GM06990 (cell line): ENCODE results near the gene HOXA5.

Experiments used
- DNase-seq: peaks from one replicate; pipeline ENCODE4 v3.0.0-alpha.2; 2011; ENCODE audit not compliant: insufficient read length; ENCODE audit errors: extremely low read depth
- H3K27me3 ChIP-seq: replicated peaks from 2 replicates; pipeline ENCODE4 v1.6.0; 2011; ENCODE audit warnings: low read length; ENCODE audit not compliant: control insufficient read depth, insufficient read depth
- H3K36me3 ChIP-seq: 2 replicates; pipeline ENCODE4 v1.5.1; 2011; ENCODE audit warnings: low read length; ENCODE audit not compliant: control insufficient read depth, insufficient read depth
- H3K4me3 ChIP-seq: replicated peaks from 2 replicates; pipeline ENCODE4 v1.5.1; 2011; ENCODE audit warnings: low read depth, mild to moderate bottlenecking, control low read depth, low read length
- TF ChIP-seq, protein P1 (sequence below): IDR thresholded peaks from 2 replicates; pipeline ENCODE4 v1.5.1; 2011; ENCODE audit warnings: low read length, control low read depth, mild to moderate bottlenecking, inconsistent platforms; ENCODE audit not compliant: insufficient read depth, poor library complexity, severe bottlenecking

The HOXA5 gene

DNA sequence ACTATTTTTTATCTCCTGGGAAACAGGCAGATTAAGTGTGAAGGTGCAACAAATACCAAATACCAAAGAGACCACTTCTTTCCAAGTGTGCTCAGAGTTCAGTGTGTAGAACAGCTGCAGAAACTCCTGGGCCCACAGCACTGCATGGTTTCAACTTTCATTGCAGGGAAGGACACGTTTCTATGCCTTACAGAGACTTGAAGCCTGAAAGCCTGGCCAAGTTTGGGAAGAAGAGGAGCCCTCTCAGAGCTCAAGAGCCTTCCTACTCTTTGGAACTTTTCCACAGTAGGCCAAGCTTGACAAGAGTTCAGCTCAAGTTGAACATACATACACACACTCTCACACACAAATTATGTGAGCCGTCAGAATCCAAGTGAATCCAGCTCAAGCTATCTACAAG, 15.4 kb downstream of the HOXA5 start:
- H3K4me3 ChIP-seq, result no peak overlapping the region
- H3K27me3 ChIP-seq, result no peaks in the 10 kb centered on the region
- DNase-seq, result no peak
- H3K36me3 ChIP-seq, result no peaks in the 10 kb centered on the region
- TF ChIP-seq, protein P1, sequence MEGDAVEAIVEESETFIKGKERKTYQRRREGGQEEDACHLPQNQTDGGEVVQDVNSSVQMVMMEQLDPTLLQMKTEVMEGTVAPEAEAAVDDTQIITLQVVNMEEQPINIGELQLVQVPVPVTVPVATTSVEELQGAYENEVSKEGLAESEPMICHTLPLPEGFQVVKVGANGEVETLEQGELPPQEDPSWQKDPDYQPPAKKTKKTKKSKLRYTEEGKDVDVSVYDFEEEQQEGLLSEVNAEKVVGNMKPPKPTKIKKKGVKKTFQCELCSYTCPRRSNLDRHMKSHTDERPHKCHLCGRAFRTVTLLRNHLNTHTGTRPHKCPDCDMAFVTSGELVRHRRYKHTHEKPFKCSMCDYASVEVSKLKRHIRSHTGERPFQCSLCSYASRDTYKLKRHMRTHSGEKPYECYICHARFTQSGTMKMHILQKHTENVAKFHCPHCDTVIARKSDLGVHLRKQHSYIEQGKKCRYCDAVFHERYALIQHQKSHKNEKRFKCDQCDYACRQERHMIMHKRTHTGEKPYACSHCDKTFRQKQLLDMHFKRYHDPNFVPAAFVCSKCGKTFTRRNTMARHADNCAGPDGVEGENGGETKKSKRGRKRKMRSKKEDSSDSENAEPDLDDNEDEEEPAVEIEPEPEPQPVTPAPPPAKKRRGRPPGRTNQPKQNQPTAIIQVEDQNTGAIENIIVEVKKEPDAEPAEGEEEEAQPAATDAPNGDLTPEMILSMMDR, result no peak

DNA sequence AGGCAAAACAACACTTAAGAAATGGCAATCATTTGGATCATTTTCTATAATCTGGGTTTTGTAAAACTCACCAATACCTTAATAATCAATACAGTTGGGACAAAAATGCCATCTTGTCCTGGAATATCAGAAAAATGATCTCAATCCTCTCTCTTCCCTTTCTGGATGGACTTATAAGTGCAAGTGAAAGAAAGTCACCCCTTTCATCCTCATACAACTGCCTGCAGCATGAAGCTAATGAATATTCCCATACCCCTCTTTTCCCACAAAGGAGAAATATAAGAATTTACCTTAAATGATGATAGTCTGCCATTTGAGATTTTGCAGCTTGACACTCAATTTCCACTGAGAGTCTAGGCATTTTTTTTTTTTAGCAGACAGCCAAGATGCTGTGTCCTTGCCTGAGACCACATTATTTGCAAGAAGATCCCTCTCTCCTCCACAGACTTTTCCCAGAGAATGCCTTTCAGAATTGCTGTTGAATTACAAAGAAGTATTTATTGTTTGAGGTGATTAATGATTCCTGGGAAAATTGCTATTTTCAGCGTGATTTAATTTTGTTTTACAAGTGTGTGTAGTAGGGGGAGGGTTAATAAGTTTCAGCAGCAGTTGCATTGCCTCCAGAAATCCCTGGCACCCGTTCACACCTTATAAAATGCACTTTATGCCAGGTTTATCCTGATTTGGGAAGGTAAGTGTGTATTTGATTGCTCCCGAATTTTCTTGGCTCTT, 16.7 kb downstream of the HOXA5 start:
- DNase-seq, result no peak
- Histone ChIP-seq H3K27me3 (no peaks in the 10 kb centered on the region), H3K4me3 (no peak overlapping the region), H3K36me3 (no peaks in the 10 kb centered on the region)
- TF ChIP-seq, protein P1, result no peak

DNA sequence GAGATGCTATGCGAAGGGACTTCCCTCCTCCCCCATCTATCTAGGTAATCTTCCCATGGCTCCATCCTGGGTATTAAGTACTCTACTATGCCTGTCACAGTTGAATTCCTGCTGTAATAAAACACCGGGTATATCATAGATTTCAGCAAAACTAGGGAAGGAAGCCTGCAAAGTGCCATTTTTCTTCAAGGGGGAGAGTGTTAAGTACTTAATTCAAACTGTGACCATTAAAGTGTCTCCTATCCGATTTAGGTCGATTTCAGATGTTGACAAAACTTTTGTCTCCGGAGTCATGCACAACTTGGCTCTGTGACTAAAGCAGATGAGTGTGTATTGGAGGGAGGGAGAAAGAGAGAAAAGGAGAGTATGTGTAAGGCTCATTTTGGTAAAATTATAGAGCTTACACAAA, 17.5 kb downstream of the HOXA5 start:
- no peaks in the 10 kb centered on the region for H3K36me3 ChIP-seq
- DNase-seq, result no peak
- H3K4me3 ChIP-seq, result no peak overlapping the region
- H3K27me3 ChIP-seq, result no peaks in the 10 kb centered on the region
- TF ChIP-seq, protein P1, result no peak

DNA sequence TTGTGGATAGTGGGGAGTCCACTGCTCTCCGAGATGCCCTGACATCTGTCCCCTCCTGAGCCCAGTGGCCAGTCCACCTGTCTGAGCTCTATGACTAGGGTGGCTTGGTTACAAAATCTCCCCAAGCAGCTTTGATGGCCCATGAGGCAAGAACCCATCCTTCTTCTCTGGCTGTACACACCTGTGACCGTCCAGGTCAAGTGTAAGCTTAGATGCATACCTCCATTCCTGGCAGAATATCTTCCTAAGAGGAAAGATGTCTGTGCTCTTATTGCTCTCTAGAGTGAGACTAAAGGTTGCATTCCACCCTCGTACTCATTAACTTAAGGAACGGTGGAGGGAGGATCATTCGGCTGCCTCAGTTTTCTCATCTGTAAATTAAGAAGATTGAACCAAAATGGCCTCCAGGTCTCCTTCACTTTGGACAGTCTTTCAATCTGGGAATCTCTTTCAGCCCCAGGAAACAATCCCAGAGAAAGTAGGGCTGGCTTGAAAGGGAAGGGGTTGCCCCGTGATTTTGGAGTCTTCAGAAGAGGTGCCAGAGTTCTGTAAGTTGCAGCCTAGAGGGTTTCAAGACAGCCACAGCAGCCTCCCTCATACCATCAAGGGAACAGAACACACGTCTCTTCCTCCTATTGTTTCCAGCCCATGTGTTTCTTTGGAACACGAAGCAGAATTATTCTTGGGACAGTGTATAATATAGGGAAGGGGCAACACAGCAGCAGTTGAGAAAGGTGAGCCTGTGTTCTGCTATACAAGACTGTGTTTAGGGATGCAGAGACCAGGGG, 18.4 kb downstream of the HOXA5 start:
- no peak overlapping the region for H3K4me3 ChIP-seq
- H3K27me3 ChIP-seq, result no peaks in the 10 kb centered on the region
- TF ChIP-seq, protein P1, result no peak
- H3K36me3 ChIP-seq, result no peaks in the 10 kb centered on the region
- no peak for DNase-seq

DNA sequence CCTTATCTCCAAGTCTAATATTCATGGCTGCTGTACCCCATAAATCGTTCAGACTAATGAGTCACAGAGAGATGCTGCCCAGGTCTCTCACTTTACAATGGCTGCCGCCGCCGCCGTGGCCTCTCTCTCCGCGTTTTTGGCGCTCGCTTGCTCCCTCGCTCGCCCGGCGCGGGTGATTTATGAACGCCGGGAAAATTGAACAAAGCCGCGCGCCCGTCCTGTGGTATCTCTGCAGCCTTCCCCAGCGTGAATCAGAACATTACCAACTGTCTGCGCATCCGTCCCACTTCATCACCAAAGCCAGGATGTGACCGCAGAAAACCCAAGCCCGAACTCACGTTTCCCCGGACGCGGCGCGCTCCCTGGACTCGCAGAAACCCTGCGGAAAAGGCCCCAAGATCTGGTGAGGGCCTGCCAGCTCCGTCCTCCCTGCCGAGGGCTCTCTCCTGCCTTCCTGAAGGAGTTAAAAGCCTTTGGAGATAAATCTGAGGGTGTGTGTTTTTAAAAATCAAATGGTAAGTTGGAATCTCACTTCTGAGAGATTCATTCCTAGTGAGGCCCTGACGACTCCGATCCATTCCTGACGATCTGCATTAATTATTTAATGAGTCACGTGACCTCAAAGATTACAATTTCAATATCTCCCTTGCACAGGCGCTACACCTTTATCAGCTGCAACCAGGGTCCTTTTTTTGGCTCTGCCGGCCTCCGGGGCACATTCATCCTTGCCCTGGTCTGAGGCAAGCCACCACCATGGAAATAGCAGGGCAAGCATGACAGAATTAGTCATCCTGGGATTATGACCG, 19.2 kb downstream of the HOXA5 start:
- TF ChIP-seq, protein P1, result no peak
- Histone ChIP-seq H3K36me3 (no peaks in the 10 kb centered on the region), H3K4me3 (no peak overlapping the region), H3K27me3 (no peaks in the 10 kb centered on the region)
- no peak for DNase-seq
